Erythroblast (primary cell): ENCODE measurements around the gene SUZ12.

ENCODE experiments used
- GATA1 ChIP-seq: IDR thresholded peaks from 2 replicates; pipeline ENCODE4 v1.6.1; 2011; ENCODE audit warnings: low read depth, mild to moderate bottlenecking, control low read depth, low read length, moderate library complexity
- POLR2A ChIP-seq: IDR thresholded peaks from 2 replicates; pipeline ENCODE4 v1.6.1; 2011; ENCODE audit warnings: mild to moderate bottlenecking, low read length

- no peak for TF ChIP-seq POLR2A
- TF ChIP-seq GATA1 = no peak
Observed at GRCh38 chr17:32016231-32016630, 79.4 kb downstream of the SUZ12 start.
